ENCODE results near the gene HS3ST5.

DNA sequence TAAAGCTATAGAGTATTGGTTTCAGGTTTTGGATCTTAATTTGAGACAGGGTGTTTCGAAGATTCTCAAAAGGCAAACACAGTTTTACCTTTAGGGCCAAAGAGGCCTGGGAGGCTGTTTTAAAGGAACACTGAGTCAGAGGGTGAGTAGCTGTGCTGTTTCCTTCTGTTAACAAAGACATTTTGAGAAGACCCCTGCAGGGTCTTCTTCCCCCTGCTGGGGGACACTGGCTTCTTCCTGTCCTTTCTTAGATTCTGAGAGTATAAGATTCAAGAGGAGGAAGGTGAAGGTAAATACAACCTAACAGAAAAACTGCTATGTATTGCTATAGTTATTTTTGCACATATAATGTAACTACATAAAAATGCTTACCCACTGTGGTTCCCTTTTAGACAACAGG, 19.0 kb downstream of the HS3ST5 start:
- TF ChIP-seq, protein P1, sequence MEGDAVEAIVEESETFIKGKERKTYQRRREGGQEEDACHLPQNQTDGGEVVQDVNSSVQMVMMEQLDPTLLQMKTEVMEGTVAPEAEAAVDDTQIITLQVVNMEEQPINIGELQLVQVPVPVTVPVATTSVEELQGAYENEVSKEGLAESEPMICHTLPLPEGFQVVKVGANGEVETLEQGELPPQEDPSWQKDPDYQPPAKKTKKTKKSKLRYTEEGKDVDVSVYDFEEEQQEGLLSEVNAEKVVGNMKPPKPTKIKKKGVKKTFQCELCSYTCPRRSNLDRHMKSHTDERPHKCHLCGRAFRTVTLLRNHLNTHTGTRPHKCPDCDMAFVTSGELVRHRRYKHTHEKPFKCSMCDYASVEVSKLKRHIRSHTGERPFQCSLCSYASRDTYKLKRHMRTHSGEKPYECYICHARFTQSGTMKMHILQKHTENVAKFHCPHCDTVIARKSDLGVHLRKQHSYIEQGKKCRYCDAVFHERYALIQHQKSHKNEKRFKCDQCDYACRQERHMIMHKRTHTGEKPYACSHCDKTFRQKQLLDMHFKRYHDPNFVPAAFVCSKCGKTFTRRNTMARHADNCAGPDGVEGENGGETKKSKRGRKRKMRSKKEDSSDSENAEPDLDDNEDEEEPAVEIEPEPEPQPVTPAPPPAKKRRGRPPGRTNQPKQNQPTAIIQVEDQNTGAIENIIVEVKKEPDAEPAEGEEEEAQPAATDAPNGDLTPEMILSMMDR (IDR thresholded peaks at IDR 0.05; ENCODE audit: insufficient read depth, low read length, poor library complexity, severe bottlenecking): no peak
- no peak for TF ChIP-seq EZH2phosphoT487 (conservative IDR thresholded peaks at IDR 0.05; ENCODE audit: low read length)

All from SU-DHL-6 (cell line).